ENCODE results near the gene ZNF80. TPM values are rescaled to one million over a fixed set of nuclear protein-coding genes. Genes with fewer than 3 reads are reported as not detected.

The ZNF80 gene
- total and polyA plus RNA-seq, 3 experiments from 2014 or later: 0.67 to 2.3 (median 1.8) TPM

DNA sequence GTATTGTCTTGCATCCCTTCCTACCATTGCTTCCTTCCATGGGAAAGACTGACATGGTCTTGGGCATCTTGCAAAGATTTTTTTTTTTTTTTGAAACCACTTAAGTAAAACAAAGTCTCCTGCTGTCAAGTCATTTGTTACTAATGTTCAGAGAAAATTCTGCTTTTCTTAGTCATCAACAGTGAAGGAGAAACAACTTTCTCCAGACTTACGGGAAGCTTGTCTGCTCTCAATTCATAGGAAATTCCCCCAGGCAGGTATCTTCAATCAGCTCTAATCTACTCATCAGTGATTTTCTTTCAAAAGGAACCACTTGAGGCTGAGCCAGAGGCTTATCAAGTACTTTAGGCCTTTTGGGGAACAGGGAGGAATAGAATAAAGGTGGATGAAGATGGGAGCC is 42.6 kb downstream of the ZNF80 start:
- no peaks in the 10 kb centered on the region for H3K27me3 Mint-ChIP-seq
- H3K27ac Mint-ChIP-seq: no peak overlapping the region
- CTCF ChIA-PET: interaction anchor here (1.8 to 2.1 kb wide), 2 partner anchors 96 to 104 kb away, joined by 5 read pairs; no protein-coding TSS in a partner anchor
- Histone ChIP-seq H3K4me3 (ENCODE audit: low read length) (no peak overlapping the region), H3K27ac (ENCODE audit: low read depth, low read length) (no peak overlapping the region), H3K9me3 (ENCODE audit: low read length) (no peaks in the 10 kb centered on the region), H3K27me3 (ENCODE audit: insufficient read depth, low read length, poor library complexity, severe bottlenecking) (no peaks in the 10 kb centered on the region), H3K4me1 (ENCODE audit: insufficient read depth, low read length) (no peaks in the 10 kb centered on the region), H3K36me3 (ENCODE audit: insufficient read depth, low read length) (no peaks in the 10 kb centered on the region)
- peaks cover 0 to 5% (median 0%) of the 10 kb centered on the region in 3 donors for H3K36me3 Mint-ChIP-seq
- POLR2A ChIA-PET: no interaction called here
- no peaks in the 10 kb centered on the region for H3K9me3 Mint-ChIP-seq
- no peak for DNase-seq
- H3K4me3 Mint-ChIP-seq: no peak overlapping the region
- H3K4me1 Mint-ChIP-seq: no peaks in the 10 kb centered on the region

DNA sequence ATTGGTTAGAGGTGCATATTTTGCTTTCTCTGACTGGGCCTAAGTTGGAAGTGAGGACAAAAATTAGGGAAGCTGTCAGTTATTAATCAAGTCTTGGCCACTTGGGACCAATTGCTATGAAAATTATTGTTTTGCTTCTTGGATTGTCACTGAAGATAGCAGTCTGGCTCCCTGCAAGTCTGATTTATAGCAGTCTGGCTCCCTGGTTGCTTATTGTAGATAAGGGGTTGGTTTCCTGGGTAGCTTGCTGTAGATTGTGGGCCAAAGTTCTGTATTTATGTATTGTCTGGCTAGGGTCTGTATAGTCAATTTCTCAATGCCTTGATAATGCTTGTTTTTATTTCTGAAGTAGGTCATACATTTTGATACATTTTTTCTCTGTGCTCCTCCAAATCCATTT is 45.2 kb downstream of the ZNF80 start:
- no peaks in the 10 kb centered on the region for H3K4me1 Mint-ChIP-seq
- DNase-seq: no peak
- H3K36me3 Mint-ChIP-seq: peaks cover 0 to 12% (median 0%) of the 10 kb centered on the region in 3 donors
- ChIA-PET CTCF (interaction anchor here (1.0 to 1.4 kb wide), 2 partner anchors 14 to 21 kb away, joined by 4 read pairs; partner anchors contain the start of gene DRD3), POLR2A (no interaction called here)
- Histone ChIP-seq H3K4me3 (ENCODE audit: low read length) (no peak overlapping the region), H3K27me3 (ENCODE audit: insufficient read depth, low read length, poor library complexity, severe bottlenecking) (no peaks in the 10 kb centered on the region), H3K27ac (ENCODE audit: low read depth, low read length) (no peak overlapping the region), H3K4me1 (ENCODE audit: insufficient read depth, low read length) (no peaks in the 10 kb centered on the region), H3K36me3 (ENCODE audit: insufficient read depth, low read length) (no peaks in the 10 kb centered on the region), H3K9me3 (ENCODE audit: low read length) (no peaks in the 10 kb centered on the region)
- no peaks in the 10 kb centered on the region for H3K27me3 Mint-ChIP-seq
- no peak overlapping the region for H3K4me3 Mint-ChIP-seq
- H3K9me3 Mint-ChIP-seq: no peaks in the 10 kb centered on the region
- no peak overlapping the region for H3K27ac Mint-ChIP-seq

DNA sequence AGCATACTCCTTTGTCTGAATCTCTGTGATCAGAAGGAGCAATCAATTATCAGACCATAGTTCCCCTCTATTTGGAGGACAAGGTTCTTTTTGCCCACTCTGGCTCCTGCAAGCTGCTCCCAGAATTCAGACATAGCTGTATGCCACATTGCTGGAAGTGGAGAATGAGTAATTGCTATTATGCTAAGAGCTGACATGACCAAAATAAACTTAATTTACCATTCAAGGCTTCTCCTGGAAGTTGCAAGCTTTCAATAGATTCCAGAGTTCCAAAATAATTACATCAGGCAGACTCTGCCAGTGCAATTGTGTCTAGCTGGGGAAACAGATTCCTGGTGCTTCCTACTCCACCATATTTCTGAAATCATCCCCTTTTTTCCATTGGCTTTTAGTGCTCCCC is 50.9 kb downstream of the ZNF80 start:
- Histone ChIP-seq H3K27ac (ENCODE audit: low read depth, low read length) (no peak overlapping the region), H3K4me3 (ENCODE audit: low read length) (no peak overlapping the region), H3K4me1 (ENCODE audit: insufficient read depth, low read length) (no peaks in the 10 kb centered on the region), H3K27me3 (ENCODE audit: insufficient read depth, low read length, poor library complexity, severe bottlenecking) (no peaks in the 10 kb centered on the region), H3K36me3 (ENCODE audit: insufficient read depth, low read length) (no peaks in the 10 kb centered on the region), H3K9me3 (ENCODE audit: low read length) (no peaks in the 10 kb centered on the region)
- CTCF ChIA-PET: interaction anchor here (1.7 kb wide), 1 partner anchor 105 kb away, joined by 5 read pairs; no protein-coding TSS in a partner anchor
- H3K9me3 Mint-ChIP-seq: peaks cover 8 to 16% (median 12%) of the 10 kb centered on the region in 5 donors
- POLR2A ChIA-PET: interaction anchor here (0.9 kb wide), 1 partner anchor 27 kb away, joined by 7 read pairs; no protein-coding TSS in a partner anchor
- H3K27me3 Mint-ChIP-seq: peaks cover 0 to 2% of the 10 kb centered on the region in 2 donors
- peaks cover 0 to 29% (median 7%) of the 10 kb centered on the region in 3 donors for H3K36me3 Mint-ChIP-seq
- H3K27ac Mint-ChIP-seq: peak overlapping the region in 2 of 8 donors; percentile 0 to 59
- no peak overlapping the region for H3K4me3 Mint-ChIP-seq
- peaks cover 0 to 4% (median 0%) of the 10 kb centered on the region in 3 donors for H3K4me1 Mint-ChIP-seq
- DNase-seq: no peak

Other genes starting within 250 kb of the ZNF80 start
- 1 to 10 TPM; 1.4 to 1.5 TPM for gene CCDC191, start 181.1 kb downstream of the ZNF80 start, total RNA-seq
- gene CCDC191, start 181.1 kb downstream of the ZNF80 start, polyA plus RNA-seq: 1.2 TPM
- 10 to 100 TPM; 48.0 to 51.3 TPM for gene QTRT2, start 180.8 kb downstream of the ZNF80 start, total RNA-seq
- 10.8 TPM for gene QTRT2, start 180.8 kb downstream of the ZNF80 start, polyA plus RNA-seq
- under 1 TPM in 1 of 2 experiments, not detected in 1; 0.13 TPM for gene DRD3, start 58.5 kb downstream of the ZNF80 start, total RNA-seq
- gene DRD3, start 58.5 kb downstream of the ZNF80 start, polyA plus RNA-seq: not detected
- gene TIGIT, start 56.5 kb upstream of the ZNF80 start, total RNA-seq: 100 to 1,000 TPM; 185 TPM
- gene TIGIT, start 56.5 kb upstream of the ZNF80 start, polyA plus RNA-seq: 92.8 TPM

Measured in CD8-positive, alpha-beta memory T cell (primary cell).